A673 (cell line): ENCODE results near the gene FCRL2.

Experiments used
- CTCF ChIP-seq: fragments of 300-800, 200-600 bp; sonication (generic); conservative IDR thresholded peaks from 2 replicates; pipeline ENCODE4 v1.5.1; 2017; ENCODE audit warnings: low read depth, mild to moderate bottlenecking, antibody characterized with exemption, low read length, moderate library complexity, mixed read lengths
- EZH2 ChIP-seq: fragments of 200-600 bp; sonication (generic); IDR thresholded peaks from 2 replicates; pipeline ENCODE4 v1.6.1; 2017; ENCODE audit warnings: borderline replicate concordance, low read depth, mild to moderate bottlenecking, mixed read lengths, antibody characterized with exemption, low read length; ENCODE audit not compliant: poor library complexity, severe bottlenecking

DNA sequence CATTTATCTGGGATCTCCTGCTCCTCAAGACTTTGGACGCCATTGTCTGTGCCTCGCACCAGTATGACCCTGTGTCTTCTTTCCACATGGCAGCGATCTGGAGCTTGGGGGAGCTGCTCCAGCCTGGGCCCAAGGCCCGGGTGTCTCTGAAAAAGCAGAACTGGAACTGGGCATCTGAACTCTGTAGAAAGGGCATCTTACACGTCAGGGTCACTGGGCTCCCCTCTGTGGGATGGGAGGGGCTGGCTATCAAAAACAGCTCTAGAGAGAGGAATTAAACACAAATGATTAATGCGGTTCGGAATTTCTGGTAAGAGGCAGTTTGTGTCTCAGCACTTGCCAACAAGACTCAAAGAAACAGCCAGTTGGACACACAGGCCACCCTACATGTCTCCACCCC lies 26.9 kb upstream of the FCRL2 start:
- no peak for TF ChIP-seq CTCF
- TF ChIP-seq EZH2: no peak
